ENCODE data around the gene GSX1. TPM values are rescaled to one million over a fixed set of nuclear protein-coding genes. Genes with fewer than 3 reads are reported as not detected.
"Not testable (repeated sequence)": the region's sequence is repeated elsewhere in the genome, so short reads cannot be mapped to it uniquely, and the experiment has no call there.

The GSX1 gene
- total RNA-seq (2012; rRNA removed) = not detected in 2 replicates

DNA sequence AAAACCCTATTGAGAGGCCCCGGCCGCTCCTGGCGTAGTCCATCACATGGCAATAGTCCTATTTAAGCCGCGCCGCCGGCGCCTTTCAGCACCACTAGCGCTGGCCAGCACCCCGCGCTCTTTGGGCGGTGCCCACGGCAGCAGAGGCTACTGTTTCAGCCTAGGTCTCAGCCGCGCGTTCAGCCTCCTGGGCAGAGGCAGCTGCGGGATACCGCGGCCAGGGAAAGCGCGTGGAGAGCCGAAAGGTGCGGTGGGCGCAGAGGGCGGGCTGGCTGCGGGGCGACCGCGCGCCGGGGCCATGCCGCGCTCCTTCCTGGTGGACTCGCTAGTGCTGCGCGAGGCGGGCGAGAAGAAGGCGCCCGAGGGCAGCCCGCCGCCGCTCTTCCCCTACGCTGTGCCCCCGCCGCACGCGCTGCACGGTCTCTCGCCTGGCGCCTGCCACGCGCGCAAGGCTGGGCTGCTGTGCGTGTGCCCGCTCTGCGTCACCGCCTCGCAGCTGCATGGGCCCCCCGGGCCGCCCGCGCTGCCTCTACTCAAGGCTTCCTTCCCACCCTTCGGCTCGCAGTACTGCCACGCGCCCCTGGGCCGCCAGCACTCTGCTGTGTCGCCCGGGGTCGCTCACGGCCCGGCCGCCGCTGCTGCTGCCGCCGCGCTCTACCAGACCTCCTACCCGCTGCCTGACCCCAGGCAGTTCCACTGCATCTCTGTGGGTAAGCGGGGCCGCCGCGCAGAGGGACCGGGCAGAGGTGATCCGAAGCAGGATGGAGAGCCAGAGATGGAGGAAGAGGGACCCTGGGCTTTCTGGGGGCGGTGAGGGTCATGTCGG is at the start of gene GSX1:
GSX1 (plus strand) TSS at position 91 of the 826 bp plus-strand sequence; CDS start at position 299, 208 bp downstream.
- H3K4me1 ChIP-seq (ENCODE audit: control insufficient read depth, insufficient read depth, low read length) = peaks cover 6% of the 10 kb centered on the region
- H3K36me3 ChIP-seq (ENCODE audit: insufficient read depth, low read length) = no peaks in the 10 kb centered on the region
- peak within 1 kb of the TSS; percentile 75 for H3K4me2 ChIP-seq (ENCODE audit: low read length)
- H3K9ac ChIP-seq (ENCODE audit: low read depth, low read length) = no peak within 1 kb of the TSS
- H3K27me3 ChIP-seq (ENCODE audit: control insufficient read depth, insufficient read depth, low read length) = peaks cover 93% of the 10 kb centered on the region
- no peaks in the 10 kb centered on the region for H3K9me3 ChIP-seq (replicated peaks; ENCODE audit: low read length)
- H3K4me3 ChIP-seq (ENCODE audit: low read length) = peak within 1 kb of the TSS; percentile 51

DNA sequence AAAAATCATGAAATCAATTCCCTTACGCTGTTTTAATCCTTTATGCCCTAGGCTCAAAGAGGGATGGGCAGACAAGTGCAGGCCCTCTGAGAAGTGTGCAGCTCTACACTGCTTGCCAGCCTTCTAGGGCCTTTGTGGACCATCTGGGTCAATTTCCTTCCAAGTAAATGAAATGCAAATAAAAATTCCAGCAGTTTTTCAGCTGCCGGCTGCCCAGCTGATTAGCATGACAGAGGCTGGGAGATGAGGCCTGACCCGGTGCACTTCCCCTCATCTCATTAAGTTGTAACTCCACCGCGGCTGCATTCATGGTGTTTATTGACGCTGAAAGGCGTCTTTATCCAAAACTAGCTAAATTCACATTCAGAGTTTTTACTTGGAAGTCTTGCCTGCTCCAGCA is 47.5 kb upstream of the GSX1 start:
- Histone ChIP-seq H3K27me3 (ENCODE audit: control insufficient read depth, insufficient read depth, low read length) (peaks cover 7% of the 10 kb centered on the region), H3K4me1 (ENCODE audit: control insufficient read depth, insufficient read depth, low read length) (no peaks in the 10 kb centered on the region), H3K36me3 (ENCODE audit: insufficient read depth, low read length) (no peaks in the 10 kb centered on the region), H3K4me2 (ENCODE audit: low read length) (no peak overlapping the region), H3K4me3 (ENCODE audit: low read length) (no peak overlapping the region), H3K9me3 (replicated peaks; ENCODE audit: low read length) (no peaks in the 10 kb centered on the region), H3K9ac (ENCODE audit: low read depth, low read length) (no peak overlapping the region)

DNA sequence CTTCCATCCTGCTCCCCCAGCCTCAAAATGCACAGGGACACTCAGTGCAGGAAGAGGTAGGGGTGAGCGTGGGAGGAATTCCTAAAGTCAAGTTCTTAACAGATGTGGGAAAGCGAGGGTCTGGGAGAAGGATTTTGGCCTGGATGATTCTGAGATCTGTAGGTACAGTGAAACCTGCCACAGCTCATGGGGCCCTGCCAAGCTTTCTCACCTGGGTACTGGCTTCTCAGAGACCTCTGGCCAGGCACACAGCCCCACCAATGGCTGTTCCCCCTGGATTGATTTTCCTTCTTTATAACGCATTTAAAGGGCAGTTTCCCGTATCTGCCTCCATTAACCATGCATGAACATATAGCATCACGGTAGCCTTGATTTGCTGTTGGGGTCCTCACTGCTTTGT is 47.0 kb upstream of the GSX1 start:
- Histone ChIP-seq H3K4me1 (ENCODE audit: control insufficient read depth, insufficient read depth, low read length) (no peaks in the 10 kb centered on the region), H3K9me3 (replicated peaks; ENCODE audit: low read length) (no peaks in the 10 kb centered on the region), H3K27me3 (ENCODE audit: control insufficient read depth, insufficient read depth, low read length) (peaks cover 7% of the 10 kb centered on the region), H3K4me2 (ENCODE audit: low read length) (no peak overlapping the region), H3K36me3 (ENCODE audit: insufficient read depth, low read length) (no peaks in the 10 kb centered on the region), H3K9ac (ENCODE audit: low read depth, low read length) (no peak overlapping the region), H3K4me3 (ENCODE audit: low read length) (no peak overlapping the region)

DNA sequence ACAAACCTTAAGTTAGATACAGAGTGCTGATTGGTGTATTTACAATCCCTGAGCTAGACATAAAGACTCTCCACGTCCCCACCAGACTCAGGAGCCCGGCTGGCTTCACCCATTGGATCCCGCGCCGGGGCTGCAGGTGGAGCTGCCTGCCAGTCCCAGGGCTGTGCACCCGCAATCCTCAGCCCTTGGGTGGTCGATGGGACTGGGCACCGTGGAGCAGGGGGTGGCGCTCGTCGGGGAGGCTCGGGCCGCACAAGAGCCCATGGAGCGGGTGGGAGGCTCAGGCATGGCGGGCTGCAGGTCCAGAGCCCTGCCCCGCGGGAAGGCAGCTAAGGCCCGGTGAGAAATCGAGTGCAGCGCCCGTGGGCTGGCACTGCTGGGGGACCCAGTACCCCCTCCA is 44.1 kb upstream of the GSX1 start:
- not testable (repeated sequence) for H3K4me2 ChIP-seq (ENCODE audit: low read length); H3K4me3 ChIP-seq (ENCODE audit: low read length); H3K27me3 ChIP-seq (ENCODE audit: control insufficient read depth, insufficient read depth, low read length); H3K4me1 ChIP-seq (ENCODE audit: control insufficient read depth, insufficient read depth, low read length); H3K9me3 ChIP-seq (replicated peaks; ENCODE audit: low read length); H3K9ac ChIP-seq (ENCODE audit: low read depth, low read length); H3K36me3 ChIP-seq (ENCODE audit: insufficient read depth, low read length)

DNA sequence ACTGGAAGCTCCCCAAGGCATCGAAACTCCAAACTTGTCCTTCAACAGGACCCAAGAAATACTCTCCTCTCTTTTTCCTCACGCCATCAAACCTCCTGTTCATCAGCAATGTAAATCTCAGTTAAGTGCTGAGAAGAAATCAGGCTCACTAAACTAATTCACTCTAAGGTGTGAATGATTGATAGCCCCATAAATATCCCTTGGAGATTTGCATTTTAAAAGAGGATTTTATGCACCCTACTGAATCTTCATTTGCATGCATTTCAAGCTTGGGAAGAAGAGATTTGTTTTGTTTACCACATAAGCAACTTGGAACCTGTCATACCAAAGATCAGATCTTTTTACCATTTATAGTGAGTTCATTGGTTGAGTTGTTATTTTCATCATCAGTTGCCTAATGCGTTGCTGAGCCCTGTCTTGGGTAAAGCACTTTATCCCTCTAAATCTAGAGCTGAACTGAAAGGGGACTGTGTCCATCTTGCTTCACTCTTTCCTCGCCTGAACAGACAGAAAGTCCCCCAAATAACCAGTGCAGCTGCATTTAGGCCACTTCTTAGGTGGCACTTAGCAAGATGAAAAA is 40.2 kb upstream of the GSX1 start:
- no peaks in the 10 kb centered on the region for H3K4me1 ChIP-seq (ENCODE audit: control insufficient read depth, insufficient read depth, low read length)
- H3K9ac ChIP-seq (ENCODE audit: low read depth, low read length) = no peak overlapping the region
- no peaks in the 10 kb centered on the region for H3K36me3 ChIP-seq (ENCODE audit: insufficient read depth, low read length)
- H3K4me3 ChIP-seq (ENCODE audit: low read length) = no peak overlapping the region
- no peak overlapping the region for H3K4me2 ChIP-seq (ENCODE audit: low read length)
- no peaks in the 10 kb centered on the region for H3K27me3 ChIP-seq (ENCODE audit: control insufficient read depth, insufficient read depth, low read length)
- H3K9me3 ChIP-seq (replicated peaks; ENCODE audit: low read length) = no peaks in the 10 kb centered on the region

DNA sequence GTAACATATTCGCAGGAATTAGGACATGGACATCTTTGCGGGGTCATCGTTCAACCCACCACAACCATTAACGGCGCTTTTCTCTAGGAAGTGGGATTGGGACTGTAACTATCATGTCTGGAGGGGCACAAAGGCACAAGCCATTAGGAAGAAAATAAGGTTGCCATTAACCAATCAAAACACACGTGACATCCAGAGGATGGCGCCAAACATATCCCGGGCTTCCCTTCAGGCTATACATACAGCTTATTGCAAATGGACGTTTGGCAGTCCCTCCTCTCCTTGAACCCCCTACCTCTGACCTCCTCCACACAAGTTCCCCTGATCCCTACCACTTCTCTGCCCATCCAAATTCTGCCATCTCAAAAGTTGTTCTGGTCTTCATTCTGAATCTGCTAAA is 26.6 kb upstream of the GSX1 start:
- H3K4me1 ChIP-seq (ENCODE audit: control insufficient read depth, insufficient read depth, low read length) = no peaks in the 10 kb centered on the region
- H3K9me3 ChIP-seq (replicated peaks; ENCODE audit: low read length) = no peaks in the 10 kb centered on the region
- no peak overlapping the region for H3K4me2 ChIP-seq (ENCODE audit: low read length)
- H3K27me3 ChIP-seq (ENCODE audit: control insufficient read depth, insufficient read depth, low read length) = peaks cover 18% of the 10 kb centered on the region
- H3K4me3 ChIP-seq (ENCODE audit: low read length) = no peak overlapping the region
- H3K36me3 ChIP-seq (ENCODE audit: insufficient read depth, low read length) = no peaks in the 10 kb centered on the region
- H3K9ac ChIP-seq (ENCODE audit: low read depth, low read length) = no peak overlapping the region

DNA sequence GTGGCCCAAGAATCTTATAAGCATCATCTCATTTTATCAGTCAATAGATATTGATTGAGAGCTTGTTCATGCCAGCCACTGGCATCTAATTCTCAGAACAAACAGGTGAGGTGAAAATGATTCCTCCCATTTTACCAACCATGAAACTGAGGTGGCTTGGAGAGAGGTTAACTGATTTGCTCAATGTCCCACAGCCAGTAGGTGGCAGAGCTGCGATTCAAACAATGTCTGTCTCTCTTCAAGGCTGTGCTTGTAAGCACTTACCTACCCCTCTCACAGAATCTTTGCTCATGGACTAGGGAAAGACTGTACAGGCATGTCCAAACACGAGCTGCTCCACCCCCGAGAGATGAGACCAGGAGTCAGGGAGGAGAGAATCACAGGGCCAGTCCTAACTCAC is 21.5 kb upstream of the GSX1 start:
- Histone ChIP-seq H3K9ac (ENCODE audit: low read depth, low read length) (no peak overlapping the region), H3K4me2 (ENCODE audit: low read length) (no peak overlapping the region), H3K4me3 (ENCODE audit: low read length) (no peak overlapping the region), H3K27me3 (ENCODE audit: control insufficient read depth, insufficient read depth, low read length) (peaks cover 28% of the 10 kb centered on the region), H3K9me3 (replicated peaks; ENCODE audit: low read length) (no peaks in the 10 kb centered on the region), H3K36me3 (ENCODE audit: insufficient read depth, low read length) (no peaks in the 10 kb centered on the region), H3K4me1 (ENCODE audit: control insufficient read depth, insufficient read depth, low read length) (no peaks in the 10 kb centered on the region)

DNA sequence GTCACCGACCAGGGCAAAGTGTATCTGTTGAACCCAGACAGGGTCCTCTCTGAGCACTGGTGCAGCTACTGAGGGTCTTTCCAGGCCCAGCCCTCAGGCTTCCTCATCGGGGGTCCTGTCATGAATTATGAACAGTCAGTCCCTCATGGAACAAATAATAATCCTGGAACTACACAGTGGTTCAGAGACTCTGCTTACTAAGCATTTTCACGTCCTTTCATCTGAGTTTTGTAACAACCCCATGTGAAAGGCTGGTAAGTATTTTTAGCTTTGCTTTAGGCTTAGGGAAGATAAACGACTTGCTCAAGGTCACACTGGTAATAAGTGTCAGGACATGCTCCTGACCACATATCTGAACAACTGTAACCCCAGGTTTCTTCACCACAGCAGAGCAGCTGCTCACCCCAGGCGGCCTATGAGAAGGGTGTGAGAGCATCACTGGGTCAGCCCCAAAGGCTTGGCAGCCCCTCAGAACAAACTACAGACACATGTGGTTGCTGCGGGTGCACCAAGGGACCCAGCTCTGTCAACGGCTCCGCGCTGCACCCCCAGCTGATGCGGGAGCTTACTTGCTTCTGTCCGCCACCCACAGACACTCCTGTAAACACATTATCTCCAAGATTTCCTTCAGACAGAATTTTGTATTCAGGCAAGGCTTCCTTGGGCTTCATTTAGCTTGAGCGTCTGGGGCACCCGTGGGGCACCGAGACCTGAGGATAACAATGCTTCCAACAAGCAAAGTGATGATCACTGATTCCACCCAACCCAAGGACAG is 19.4 kb upstream of the GSX1 start:
- Histone ChIP-seq H3K4me2 (ENCODE audit: low read length) (no peak overlapping the region), H3K9ac (ENCODE audit: low read depth, low read length) (no peak overlapping the region), H3K36me3 (ENCODE audit: insufficient read depth, low read length) (no peaks in the 10 kb centered on the region), H3K27me3 (ENCODE audit: control insufficient read depth, insufficient read depth, low read length) (peaks cover 41% of the 10 kb centered on the region), H3K4me3 (ENCODE audit: low read length) (no peak overlapping the region), H3K9me3 (replicated peaks; ENCODE audit: low read length) (no peaks in the 10 kb centered on the region), H3K4me1 (ENCODE audit: control insufficient read depth, insufficient read depth, low read length) (no peaks in the 10 kb centered on the region)

DNA sequence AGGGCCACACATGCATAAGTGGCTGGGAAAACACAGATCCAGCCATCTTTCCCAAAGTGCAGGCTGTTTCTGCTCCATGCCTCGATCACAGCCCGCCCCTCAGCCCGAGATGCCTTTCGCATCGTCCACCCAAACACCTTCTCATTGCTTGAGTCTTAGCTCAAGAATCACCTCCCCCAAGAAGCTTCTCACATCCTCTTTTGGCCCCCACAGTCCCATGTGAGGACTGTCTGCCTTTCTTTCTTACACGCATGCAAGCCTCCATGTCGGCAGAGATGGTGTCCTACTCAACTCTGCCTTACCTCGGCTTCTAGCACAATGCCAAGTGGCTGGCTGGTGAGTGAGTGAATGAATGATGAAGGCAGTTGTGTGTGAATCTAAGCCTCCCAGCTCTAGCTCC is 18.1 kb upstream of the GSX1 start:
- H3K9me3 ChIP-seq (replicated peaks; ENCODE audit: low read length) = no peaks in the 10 kb centered on the region
- H3K4me2 ChIP-seq (ENCODE audit: low read length) = no peak overlapping the region
- no peaks in the 10 kb centered on the region for H3K36me3 ChIP-seq (ENCODE audit: insufficient read depth, low read length)
- H3K27me3 ChIP-seq (ENCODE audit: control insufficient read depth, insufficient read depth, low read length) = peaks cover 34% of the 10 kb centered on the region
- H3K9ac ChIP-seq (ENCODE audit: low read depth, low read length) = no peak overlapping the region
- H3K4me1 ChIP-seq (ENCODE audit: control insufficient read depth, insufficient read depth, low read length) = no peaks in the 10 kb centered on the region
- no peak overlapping the region for H3K4me3 ChIP-seq (ENCODE audit: low read length)

DNA sequence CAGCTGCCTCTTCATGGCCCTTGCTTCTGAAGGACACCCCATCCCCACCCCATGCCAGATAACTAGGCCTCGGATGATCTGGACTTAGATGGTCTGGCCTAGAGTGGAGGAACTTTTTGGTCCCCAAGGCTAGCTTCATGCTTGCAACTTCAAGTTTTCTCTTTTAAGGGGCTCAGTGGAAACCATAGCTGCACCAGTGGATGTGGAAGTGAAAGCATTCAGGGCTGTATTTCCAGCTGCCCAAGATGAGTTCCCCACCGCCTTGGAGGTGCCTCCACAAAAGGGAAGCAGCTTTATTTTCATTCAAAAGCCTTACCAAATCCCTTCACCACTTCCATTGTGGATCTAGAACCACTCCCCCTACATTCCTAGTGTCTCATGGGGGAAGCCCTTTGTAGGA is 17.6 kb upstream of the GSX1 start:
- Histone ChIP-seq H3K36me3 (ENCODE audit: insufficient read depth, low read length) (no peaks in the 10 kb centered on the region), H3K4me1 (ENCODE audit: control insufficient read depth, insufficient read depth, low read length) (no peaks in the 10 kb centered on the region), H3K27me3 (ENCODE audit: control insufficient read depth, insufficient read depth, low read length) (peaks cover 34% of the 10 kb centered on the region), H3K4me2 (ENCODE audit: low read length) (no peak overlapping the region), H3K9ac (ENCODE audit: low read depth, low read length) (no peak overlapping the region), H3K9me3 (replicated peaks; ENCODE audit: low read length) (no peaks in the 10 kb centered on the region), H3K4me3 (ENCODE audit: low read length) (no peak overlapping the region)

DNA sequence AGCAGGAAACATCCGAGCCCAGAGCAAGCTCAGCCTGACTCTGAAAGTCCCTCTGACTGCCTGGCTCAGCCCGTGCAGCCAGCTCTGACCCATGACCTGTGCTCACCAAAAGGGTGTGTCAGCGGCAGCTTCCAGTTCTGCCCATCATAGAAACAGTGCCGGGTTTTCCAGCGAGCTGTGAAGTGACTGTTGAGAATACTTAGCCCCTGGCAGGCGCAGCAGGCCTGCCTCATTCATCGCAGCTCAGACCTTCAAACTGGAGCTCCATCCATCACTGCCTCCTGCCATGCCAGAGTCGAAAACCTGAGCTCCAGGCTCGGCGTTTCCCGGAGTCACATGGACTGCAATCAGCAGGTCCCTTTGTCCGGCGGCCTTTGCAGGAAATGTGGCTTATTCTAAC is 16.3 kb upstream of the GSX1 start:
- H3K9ac ChIP-seq (ENCODE audit: low read depth, low read length) = no peak overlapping the region
- no peaks in the 10 kb centered on the region for H3K36me3 ChIP-seq (ENCODE audit: insufficient read depth, low read length)
- peaks cover 37% of the 10 kb centered on the region for H3K27me3 ChIP-seq (ENCODE audit: control insufficient read depth, insufficient read depth, low read length)
- H3K9me3 ChIP-seq (replicated peaks; ENCODE audit: low read length) = no peaks in the 10 kb centered on the region
- H3K4me2 ChIP-seq (ENCODE audit: low read length) = no peak overlapping the region
- H3K4me3 ChIP-seq (ENCODE audit: low read length) = no peak overlapping the region
- H3K4me1 ChIP-seq (ENCODE audit: control insufficient read depth, insufficient read depth, low read length) = no peaks in the 10 kb centered on the region

Data from skeletal muscle satellite cell (primary cell).